Spleen (tissue), 11 donors: Measurements from ENCODE around the gene EHMT1. TPM values are rescaled to one million over a fixed set of nuclear protein-coding genes. Genes with fewer than 3 reads are reported as not detected.

Experiments
- DNase-seq: peaks from one replicate; pipeline ENCODE4 v3.0.0-alpha.2; 2020
- H3K27ac ChIP-seq, 8 donors: fragments of 200-600 bp; sonication (generic) in 7 of 8; 1 replicate in 4 of 8; 2 replicates in 4 of 8; pipeline versions ENCODE4 v1.5.0 to v1.8.0; 2016 to 2021; ENCODE audit warnings: inconsistent platforms in 4 of 8, mild to moderate bottlenecking in 4 of 8, moderate library complexity in 1 of 8
- H3K27me3 ChIP-seq, 7 donors: fragments of 200-600 bp; sonication (generic) in 6 of 7; replicated peaks in 1 of 7; 1 replicate in 4 of 7; 2 replicates in 3 of 7; pipeline versions ENCODE4 v1.5.0 to v1.8.0; 2016 to 2021; ENCODE audit warnings: inconsistent platforms in 3 of 7, mild to moderate bottlenecking in 1 of 7
- H3K36me3 ChIP-seq, 6 donors: fragments of 200-600 bp; sonication (generic) in 5 of 6; 1 replicate in 4 of 6; 2 replicates in 2 of 6; pipeline versions ENCODE4 v1.5.0 to v1.8.0; 2016 to 2021; ENCODE audit warnings: inconsistent platforms in 2 of 6
- H3K4me1 ChIP-seq, 6 donors: fragments of 200-600 bp; sonication (generic) in 5 of 6; 1 replicate in 3 of 6; 2 replicates in 3 of 6; pipeline versions ENCODE4 v1.5.0 to v1.8.0; 2016 to 2021; ENCODE audit warnings: inconsistent platforms in 3 of 6
- H3K4me3 ChIP-seq, 8 donors: fragments of 200-600 bp; sonication (generic) in 7 of 8; 1 replicate in 4 of 8; 2 replicates in 4 of 8; pipeline versions ENCODE4 v1.5.0 to v1.8.0; 2016 to 2021; ENCODE audit warnings: inconsistent platforms in 4 of 8, mild to moderate bottlenecking in 4 of 8, moderate library complexity in 2 of 8
- H3K9me3 ChIP-seq, 8 donors: fragments of 200-600 bp; sonication (generic) in 7 of 8; 1 replicate in 4 of 8; 2 replicates in 4 of 8; pipeline versions ENCODE4 v1.5.0 to v1.8.0; 2016 to 2021; ENCODE audit warnings: inconsistent platforms in 4 of 8
- POLR2A ChIP-seq, 3 donors: fragments of 450-650 bp; IDR thresholded peaks; one replicate each; pipeline ENCODE4 v1.5.1; 2017; ENCODE audit warnings: antibody characterized with exemption in 3 of 3, mild to moderate bottlenecking in 1 of 3
- POLR2AphosphoS5 ChIP-seq, 3 donors: sonication (generic); formaldehyde crosslinking; IDR thresholded peaks; one replicate each; pipeline ENCODE4 v1.5.1; 2017; ENCODE audit warnings: antibody characterized with exemption in 3 of 3
- WGBS, 5 donors: extraction: QIAGEN DNeasy Blood & Tissue Kit in 3 of 5; methylation state at CpG; one replicate each; pipeline versions ENCODE4 v1.1.5 to v1.1.7; 2013 to 2018; 5-methylcytosine and 5-hydroxymethylcytosine counted together
- intact Hi-C: fragments of 100-400 bp; cut with DNase I; formaldehyde crosslinking; loops from one replicate; pipeline ENCODE4 v1.15.0; 2023; ENCODE audit warnings: low total_unique reads
- polyA plus RNA-seq, 3 donors: library from polyadenylated mRNA; stranded (reverse); fragments of 200-250 nt; gene quantifications; one replicate each; pipeline ENCODE4 v1.2.1, GENCODE V29; 2013
- total RNA-seq, 7 donors: library from RNA; depleted of rRNA in 3 of 7; stranded (reverse); fragments of >200 nt in 3 of 7; fragmentation: NEBNext Ultra II Directional in 4 of 7; extraction: Animal tissue kit (Norgen Biotek cat#: 25700) in 4 of 7; gene quantifications; one replicate each; pipeline versions ENCODE4 v1.1.0 to v1.2.1, GENCODE V29; 2016 to 2021
- TF ChIP-seq, protein P1 (sequence below), 11 experiments: fragments of 200-600 bp in 7 of 11; fragments of 450-650 bp in 4 of 11; sonication (generic) in 4 of 11; IDR thresholded peaks in 8 of 11; conservative IDR thresholded peaks in 3 of 11; 1 replicate in 7 of 11; 2 replicates in 4 of 11; pipeline versions ENCODE4 v1.4.0 to v1.8.0; 2016 to 2021; ENCODE audit warnings: antibody characterized with exemption in 11 of 11, inconsistent platforms in 4 of 11, mild to moderate bottlenecking in 1 of 11
- donor health status: healthy with polysubstance abuse.
- donor health status: DM: no; HTN: no; CAD: no; lungs with moderate emphysema.
- donor health status: DM: no; HTN: no; CAD: no.
- donor health status: Bipolar disorder and iron deficiency.
- donor health status: healthy.
- donor health status: DM: no; HTN: no; CAD: no.
- donor health status: DM: yes; HTN: yes; CAD: no.

Gene EHMT1
- total and polyA plus RNA-seq, 10 donors: 35.5 to 163 (median 122) TPM

DNA sequence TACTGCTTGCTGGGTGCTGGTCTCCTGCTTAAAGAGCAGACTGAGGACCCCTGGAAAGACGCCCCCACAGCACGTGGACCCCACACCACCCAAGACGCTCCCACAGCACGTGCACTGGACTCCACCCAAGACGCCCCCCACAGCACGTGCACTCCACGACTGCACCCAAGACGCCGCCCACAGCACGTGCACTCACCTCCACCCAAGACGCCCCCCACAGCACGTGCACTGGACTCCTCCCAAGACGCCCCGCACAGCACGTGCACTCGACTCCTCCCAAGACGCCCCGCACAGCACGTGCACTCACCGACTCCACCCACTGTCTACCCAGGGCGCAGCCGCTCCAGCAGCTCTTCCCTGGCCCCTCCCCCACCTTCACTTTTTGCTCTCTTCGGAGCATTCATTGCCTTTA is 50.5 kb downstream of the EHMT1 start:
- DNase-seq: peak; percentile 70
- Histone ChIP-seq H3K27me3 (no peaks in the 10 kb centered on the region), H3K36me3 (peaks cover 0 to 44% (median 0%) of the 10 kb centered on the region in 6 donors), H3K9me3 (no peaks in the 10 kb centered on the region), H3K27ac (no peak overlapping the region), H3K4me3 (no peak overlapping the region), H3K4me1 (peaks cover 30 to 100% (median 71%) of the 10 kb centered on the region in 6 donors)
- intact Hi-C loops: no loop called here
- WGBS, 5 donors: 83 to 89% (median 88%) methylated on average over 23 of the region's 23 CpGs
- TF ChIP-seq POLR2A (IDR thresholded peaks at IDR 0.05): no peak
- TF ChIP-seq, protein P1, sequence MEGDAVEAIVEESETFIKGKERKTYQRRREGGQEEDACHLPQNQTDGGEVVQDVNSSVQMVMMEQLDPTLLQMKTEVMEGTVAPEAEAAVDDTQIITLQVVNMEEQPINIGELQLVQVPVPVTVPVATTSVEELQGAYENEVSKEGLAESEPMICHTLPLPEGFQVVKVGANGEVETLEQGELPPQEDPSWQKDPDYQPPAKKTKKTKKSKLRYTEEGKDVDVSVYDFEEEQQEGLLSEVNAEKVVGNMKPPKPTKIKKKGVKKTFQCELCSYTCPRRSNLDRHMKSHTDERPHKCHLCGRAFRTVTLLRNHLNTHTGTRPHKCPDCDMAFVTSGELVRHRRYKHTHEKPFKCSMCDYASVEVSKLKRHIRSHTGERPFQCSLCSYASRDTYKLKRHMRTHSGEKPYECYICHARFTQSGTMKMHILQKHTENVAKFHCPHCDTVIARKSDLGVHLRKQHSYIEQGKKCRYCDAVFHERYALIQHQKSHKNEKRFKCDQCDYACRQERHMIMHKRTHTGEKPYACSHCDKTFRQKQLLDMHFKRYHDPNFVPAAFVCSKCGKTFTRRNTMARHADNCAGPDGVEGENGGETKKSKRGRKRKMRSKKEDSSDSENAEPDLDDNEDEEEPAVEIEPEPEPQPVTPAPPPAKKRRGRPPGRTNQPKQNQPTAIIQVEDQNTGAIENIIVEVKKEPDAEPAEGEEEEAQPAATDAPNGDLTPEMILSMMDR (IDR thresholded peaks at IDR 0.05 in 8 of 11, conservative IDR thresholded peaks at IDR 0.05 in 3 of 11): no peak
- no peak for TF ChIP-seq POLR2AphosphoS5 (IDR thresholded peaks at IDR 0.05)

DNA sequence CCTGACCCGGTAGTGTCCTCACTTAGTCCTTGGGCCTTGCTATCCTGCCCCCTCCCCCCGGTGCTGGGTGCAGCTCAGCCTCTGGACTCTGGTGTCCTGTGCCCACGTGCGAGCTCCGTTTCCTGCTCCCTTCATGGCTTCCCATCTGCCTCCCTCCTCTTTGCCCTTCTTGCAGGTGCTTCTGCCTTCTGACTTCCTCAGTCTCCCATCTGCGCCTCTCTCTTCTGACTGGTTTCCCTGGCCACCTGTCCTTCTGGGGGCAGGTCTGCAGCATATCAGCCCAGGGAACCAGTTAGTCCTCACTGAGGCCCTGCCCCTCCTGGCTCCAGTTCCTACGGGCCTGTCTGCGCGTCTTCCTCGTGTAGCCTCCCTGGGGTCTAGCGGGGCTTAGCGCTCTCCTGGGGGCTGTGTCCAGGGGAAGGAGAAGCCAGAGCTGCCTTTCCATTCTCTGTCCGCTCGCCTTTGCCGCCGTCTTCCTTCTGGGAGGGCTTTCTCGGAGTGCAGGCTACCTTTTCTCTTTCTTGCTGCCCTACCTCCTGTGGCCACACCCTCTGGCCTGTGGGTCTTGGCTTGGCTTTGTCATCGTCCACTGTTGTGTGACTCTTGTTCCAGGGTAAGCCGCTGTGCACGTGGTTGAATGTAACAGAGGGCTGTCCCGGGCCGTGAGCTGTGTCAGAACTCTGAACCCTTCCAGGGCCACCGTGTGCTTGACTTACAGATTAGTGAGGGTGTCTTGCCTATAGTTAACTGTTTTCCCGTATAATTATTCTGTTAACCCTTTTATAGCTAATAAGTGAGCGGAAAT is 51.8 kb downstream of the EHMT1 start:
- intact Hi-C loops: loop anchor here (10.0 kb wide), 1 partner anchor 104 kb away; no protein-coding TSS in a partner anchor
- peaks cover 29 to 98% (median 70%) of the 10 kb centered on the region in 6 donors for H3K4me1 ChIP-seq
- 52 to 64% (median 60%) methylated on average over 25 of the region's 25 CpGs for WGBS, 5 donors
- TF ChIP-seq, protein P1 (IDR thresholded peaks at IDR 0.05 in 8 of 11, conservative IDR thresholded peaks at IDR 0.05 in 3 of 11): no peak
- TF ChIP-seq POLR2AphosphoS5 (IDR thresholded peaks at IDR 0.05) (no peak), POLR2A (IDR thresholded peaks at IDR 0.05) (no peak)
- H3K36me3 ChIP-seq: peaks cover 0 to 42% (median 0%) of the 10 kb centered on the region in 6 donors
- H3K9me3 ChIP-seq: no peaks in the 10 kb centered on the region
- H3K4me3 ChIP-seq: no peak overlapping the region
- peak; percentile 68 for DNase-seq
- H3K27me3 ChIP-seq: no peaks in the 10 kb centered on the region
- H3K27ac ChIP-seq: peak overlapping the region in 4 of 8 donors; percentile 30 to 36 (median 32)

DNA sequence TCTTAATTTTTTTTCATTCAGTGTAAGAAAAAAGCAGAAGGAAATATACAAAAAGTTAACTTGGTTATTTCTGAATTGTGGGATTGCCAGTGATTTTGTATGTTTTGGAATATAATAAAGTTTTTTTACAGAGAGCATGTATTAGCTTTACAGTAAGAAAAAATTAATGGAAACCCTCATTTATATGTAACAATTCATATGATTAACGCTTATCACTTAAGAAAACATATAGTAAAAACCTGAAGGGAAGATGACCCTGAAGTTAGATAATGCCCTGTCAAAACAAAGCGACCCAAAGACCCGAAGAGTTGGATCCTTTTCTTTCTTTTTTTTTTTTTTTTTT is 52.4 kb downstream of the EHMT1 start:
- intact Hi-C loops: loop anchor here (10.0 kb wide), 1 partner anchor 104 kb away; no protein-coding TSS in a partner anchor
- Histone ChIP-seq H3K9me3 (no peaks in the 10 kb centered on the region), H3K4me1 (peaks cover 23 to 92% (median 66%) of the 10 kb centered on the region in 6 donors), H3K36me3 (peaks cover 0 to 36% (median 0%) of the 10 kb centered on the region in 6 donors), H3K4me3 (no peak overlapping the region), H3K27me3 (no peaks in the 10 kb centered on the region), H3K27ac (peak overlapping the region in 3 of 8 donors; percentile 30 to 32 (median 31))
- no peak for TF ChIP-seq POLR2A (IDR thresholded peaks at IDR 0.05)
- TF ChIP-seq POLR2AphosphoS5 (IDR thresholded peaks at IDR 0.05): no peak
- TF ChIP-seq, protein P1 (IDR thresholded peaks at IDR 0.05 in 8 of 11, conservative IDR thresholded peaks at IDR 0.05 in 3 of 11): no peak
- 80 to 93% (median 85%) methylated on average over 3 of the region's 3 CpGs for WGBS, 5 donors
- DNase-seq: no peak

DNA sequence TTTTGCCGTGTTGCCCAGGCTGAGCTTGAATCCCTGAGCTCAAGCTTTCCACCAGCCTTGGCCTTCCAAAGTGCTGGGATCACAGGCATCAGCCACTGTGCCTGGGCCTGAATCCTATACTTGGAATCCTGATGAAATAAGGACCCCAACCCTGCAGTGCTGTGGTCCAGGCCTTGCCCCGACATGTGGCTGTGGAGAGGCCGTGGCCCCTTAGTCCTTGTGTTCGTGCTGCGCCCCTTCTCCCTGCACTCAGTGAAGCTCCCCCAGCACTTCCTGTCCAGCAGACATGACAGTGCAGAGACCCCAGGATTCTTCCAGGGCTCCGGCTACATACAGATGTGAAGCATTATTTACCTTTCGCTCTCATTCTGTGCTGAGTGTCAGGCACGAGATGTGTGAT is 52.9 kb downstream of the EHMT1 start:
- intact Hi-C loops: loop anchor here (10.0 kb wide), 1 partner anchor 103 kb away; no protein-coding TSS in a partner anchor
- DNase-seq: peak; percentile 51

More for the DNA sequence above, 52.9 kb downstream of the EHMT1 start:
- peaks cover 18 to 92% (median 61%) of the 10 kb centered on the region in 6 donors for H3K4me1 ChIP-seq
- peaks cover 0 to 37% (median 0%) of the 10 kb centered on the region in 6 donors for H3K36me3 ChIP-seq
- no peaks in the 10 kb centered on the region for H3K9me3 ChIP-seq
- 80 to 93% (median 91%) methylated on average over 8 of the region's 8 CpGs for WGBS, 5 donors
- H3K27ac ChIP-seq: peak overlapping the region in 1 of 8 donors; percentile 22
- no peak overlapping the region for H3K4me3 ChIP-seq
- no peak for TF ChIP-seq POLR2A (IDR thresholded peaks at IDR 0.05)
- TF ChIP-seq, protein P1 (IDR thresholded peaks at IDR 0.05 in 8 of 11, conservative IDR thresholded peaks at IDR 0.05 in 3 of 11): no peak
- TF ChIP-seq POLR2AphosphoS5 (IDR thresholded peaks at IDR 0.05): no peak
- no peaks in the 10 kb centered on the region for H3K27me3 ChIP-seq
